Head of caudate nucleus (tissue), 42 donors: ENCODE measurements around the gene ZDHHC19.
"Not testable (repeated sequence)": the region's sequence is repeated elsewhere in the genome, so short reads cannot be mapped to it uniquely, and the experiment has no call there.

Source experiments
- DNase-seq, 42 donors: peaks; one replicate each; pipeline versions ENCODE4 v3.0.0 to v3.0.0-alpha.2; 2020 to 2021; ENCODE audit warnings: mixed read lengths in 7 of 42
- intact Hi-C: fragments of 100-400 bp; cut with DNase I; formaldehyde crosslinking; loops from one replicate; pipeline ENCODE4 v1.15.0; 2022

Gene ZDHHC19

GRCh38 chr3:196189566-196190347, 21.4 kb downstream of the ZDHHC19 start:
- peak in 22 of 42 donors; percentile 10 to 74 (median 50) for DNase-seq
- intact Hi-C loops, result loop anchor here (5.0 kb wide), 1 partner anchor 107 kb away; the partner anchor contains the start of gene TFRC

- DNase-seq, result peak; percentile 32 to 84 (median 60)
- intact Hi-C loops, result no loop called here
These were observed 24.3 kb downstream of the ZDHHC19 start for GRCh38 chr3:196186651-196187573.

GRCh38 chr3:196184881-196185280, 26.3 kb downstream of the ZDHHC19 start:
- intact Hi-C loops, result no loop called here
- DNase-seq, result no peak

- intact Hi-C loops, DNase-seq: not testable (repeated sequence)
These were observed 27.1 kb downstream of the ZDHHC19 start for GRCh38 chr3:196184169-196184432.

GRCh38 chr3:196181127-196181546, 30.1 kb downstream of the ZDHHC19 start:
- intact Hi-C loops, result no loop called here
- DNase-seq, result no peak

GRCh38 chr3:196180346-196180745, 30.9 kb downstream of the ZDHHC19 start:
- no peak for DNase-seq
- intact Hi-C loops, result no loop called here

GRCh38 chr3:196179380-196180308, 31.6 kb downstream of the ZDHHC19 start:
- intact Hi-C loops, result no loop called here
- peak; percentile 53 to 93 (median 78) for DNase-seq

GRCh38 chr3:196178993-196179379, 32.2 kb downstream of the ZDHHC19 start:
- intact Hi-C loops, result no loop called here

GRCh38 chr3:196177967-196178366, 33.2 kb downstream of the ZDHHC19 start:
- intact Hi-C loops, result no loop called here
- DNase-seq, result no peak

More at GRCh38 chr3:196178993-196179379, 32.2 kb downstream of the ZDHHC19 start:
- no peak for DNase-seq

GRCh38 chr3:196177567-196177966, 33.6 kb downstream of the ZDHHC19 start:
- no peak for DNase-seq
- intact Hi-C loops, result no loop called here

GRCh38 chr3:196175722-196176121, 35.5 kb downstream of the ZDHHC19 start:
- intact Hi-C loops, result no loop called here
- DNase-seq, result no peak

GRCh38 chr3:196175116-196175625, 36.0 kb downstream of the ZDHHC19 start:
- DNase-seq, result no peak
- intact Hi-C loops, result no loop called here

- no peak for DNase-seq
- intact Hi-C loops, result no loop called here
These were observed 36.5 kb downstream of the ZDHHC19 start for GRCh38 chr3:196174652-196175051.

- intact Hi-C loops, DNase-seq: not testable (repeated sequence)
These were observed 40.9 kb downstream of the ZDHHC19 start for GRCh38 chr3:196170296-196170695.

- DNase-seq, result no peak
- intact Hi-C loops, result no loop called here
These were observed 41.4 kb downstream of the ZDHHC19 start for GRCh38 chr3:196169836-196170240.

- intact Hi-C loops, result no loop called here
- no peak for DNase-seq
These were observed 42.3 kb downstream of the ZDHHC19 start for GRCh38 chr3:196168808-196169391.

GRCh38 chr3:196166741-196167140, 44.5 kb downstream of the ZDHHC19 start:
- intact Hi-C loops, result no loop called here
- no peak for DNase-seq

GRCh38 chr3:196165850-196166249, 45.4 kb downstream of the ZDHHC19 start:
- peak in 1 of 42 donors; percentile 13 for DNase-seq
- intact Hi-C loops, result no loop called here
